MCF 10A (cell line): Measurements from ENCODE around the gene ZNF543. TPM values are rescaled to one million over a fixed set of nuclear protein-coding genes. Genes with fewer than 3 reads are reported as not detected.

Experiments used
- BruUV-seq: library from RNA; stranded (reverse); fragments of 400-500 nt; replicated peaks from 2 replicates; lab custom pipeline; 2021; lab: Mats Ljungman, UMichigan
- CTCF ChIA-PET: fragments of 300-600 bp; sonication (Branson Sonifier 250); formaldehyde crosslinking; extraction: SDS; loops from one replicate; lab custom pipeline; 2021; ENCODE audit warnings: antibody characterized with exemption, inconsistent platforms; lab: Yijun Ruan, JAX
- POLR2A ChIA-PET: fragments of 300-600, 350-650 bp; sonication (Branson Sonifier 250); formaldehyde crosslinking; extraction: SDS; loops from one replicate; lab custom pipeline; 2020; ENCODE audit warnings: antibody characterized with exemption, inconsistent platforms; lab: Yijun Ruan, JAX
- DNase-seq: peaks from one replicate; pipeline ENCODE4 v3.0.0-alpha.2; 2018; ENCODE audit not compliant: unreplicated experiment
- H3K27ac Mint-ChIP-seq: one replicate; pipeline ENCODE4 v1.8.0; 2022; ENCODE audit warnings: mild to moderate bottlenecking, low read depth, mixed read lengths; ENCODE audit not compliant: unreplicated experiment
- H3K27me3 Mint-ChIP-seq: one replicate; pipeline ENCODE4 v1.8.0; 2022; ENCODE audit warnings: mixed read lengths; ENCODE audit not compliant: insufficient read depth, unreplicated experiment
- H3K36me3 Mint-ChIP-seq: one replicate; pipeline ENCODE4 v1.8.0; 2022; ENCODE audit warnings: mild to moderate bottlenecking, moderate library complexity, mixed read lengths; ENCODE audit not compliant: insufficient read depth, unreplicated experiment
- H3K4me1 Mint-ChIP-seq: one replicate; pipeline ENCODE4 v1.8.0; 2022; ENCODE audit warnings: mixed read lengths; ENCODE audit not compliant: insufficient read depth, unreplicated experiment
- H3K4me3 Mint-ChIP-seq: one replicate; pipeline ENCODE4 v1.8.0; 2022; ENCODE audit warnings: mild to moderate bottlenecking, moderate library complexity, mixed read lengths; ENCODE audit not compliant: unreplicated experiment
- H3K9me3 Mint-ChIP-seq: one replicate; pipeline ENCODE4 v1.8.0; 2022; ENCODE audit warnings: mixed read lengths; ENCODE audit not compliant: unreplicated experiment
- intact Hi-C: fragments of 100-400 bp; cut with micrococcal nuclease; formaldehyde crosslinking; loops from 2 replicates; pipeline ENCODE4 v1.14.1; 2022
- total RNA-seq: library from RNA; stranded (reverse); gene quantifications from 2 replicates; pipeline ENCODE4 v1.2.3, GENCODE V29; 2022
- TF ChIP-seq, protein P1 (sequence below): fragments of 200-600 bp; IDR thresholded peaks from one replicate; pipeline ENCODE4 v1.8.0; 2022; ENCODE audit warnings: antibody characterized with exemption, mild to moderate bottlenecking; ENCODE audit not compliant: unreplicated experiment

The ZNF543 gene
- total RNA-seq, 1 experiment from 2014 or later: 9.2 TPM

DNA sequence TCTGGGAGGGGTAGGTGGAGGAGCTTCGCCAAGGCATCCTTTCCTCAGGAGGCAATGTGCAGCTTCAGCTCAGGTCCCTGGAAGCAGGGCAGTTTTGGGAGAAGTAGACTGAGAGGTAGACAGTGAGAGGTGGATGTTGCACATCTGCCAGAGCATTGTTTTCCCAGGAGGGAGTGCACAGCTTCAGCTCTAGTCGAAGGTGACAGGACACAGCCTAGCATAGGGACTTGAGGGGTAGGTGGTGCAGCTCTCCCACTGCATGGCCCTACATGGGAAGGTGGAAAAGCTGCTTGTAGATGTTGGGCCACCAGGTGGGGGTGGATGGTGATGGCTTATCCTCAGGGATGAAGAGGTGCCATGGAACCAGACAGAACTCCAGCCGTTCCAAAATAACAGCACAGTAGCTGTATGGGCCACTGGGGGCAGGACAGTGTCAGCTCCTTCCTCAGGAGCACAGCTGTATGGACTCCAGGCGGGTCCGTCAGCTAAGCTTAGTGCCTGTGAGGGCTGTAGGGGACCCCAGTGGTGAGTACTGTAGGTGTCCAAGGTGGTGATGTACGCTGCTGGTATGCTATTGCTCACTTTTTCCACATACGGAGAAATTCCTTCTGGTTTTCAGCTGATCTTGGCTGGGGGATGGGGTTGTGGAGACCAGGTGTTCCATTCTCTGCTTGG lies 17.4 kb upstream of the ZNF543 start:
- H3K4me1 Mint-ChIP-seq: peaks cover 25% of the 10 kb centered on the region
- TF ChIP-seq, protein P1, sequence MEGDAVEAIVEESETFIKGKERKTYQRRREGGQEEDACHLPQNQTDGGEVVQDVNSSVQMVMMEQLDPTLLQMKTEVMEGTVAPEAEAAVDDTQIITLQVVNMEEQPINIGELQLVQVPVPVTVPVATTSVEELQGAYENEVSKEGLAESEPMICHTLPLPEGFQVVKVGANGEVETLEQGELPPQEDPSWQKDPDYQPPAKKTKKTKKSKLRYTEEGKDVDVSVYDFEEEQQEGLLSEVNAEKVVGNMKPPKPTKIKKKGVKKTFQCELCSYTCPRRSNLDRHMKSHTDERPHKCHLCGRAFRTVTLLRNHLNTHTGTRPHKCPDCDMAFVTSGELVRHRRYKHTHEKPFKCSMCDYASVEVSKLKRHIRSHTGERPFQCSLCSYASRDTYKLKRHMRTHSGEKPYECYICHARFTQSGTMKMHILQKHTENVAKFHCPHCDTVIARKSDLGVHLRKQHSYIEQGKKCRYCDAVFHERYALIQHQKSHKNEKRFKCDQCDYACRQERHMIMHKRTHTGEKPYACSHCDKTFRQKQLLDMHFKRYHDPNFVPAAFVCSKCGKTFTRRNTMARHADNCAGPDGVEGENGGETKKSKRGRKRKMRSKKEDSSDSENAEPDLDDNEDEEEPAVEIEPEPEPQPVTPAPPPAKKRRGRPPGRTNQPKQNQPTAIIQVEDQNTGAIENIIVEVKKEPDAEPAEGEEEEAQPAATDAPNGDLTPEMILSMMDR: no peak
- intact Hi-C loops: loop anchor here (1.0 to 2.0 kb wide), 2 partner anchors 18 to 23 kb away; partner anchors contain the start of genes ZNF460 and ZNF543
- CTCF ChIA-PET: interaction anchor here (0.6 to 1.4 kb wide), 4 partner anchors 14 to 163 kb away, joined by 3 to 6 read pairs (median 4); no protein-coding TSS in a partner anchor
- H3K36me3 Mint-ChIP-seq: peaks cover 56% of the 10 kb centered on the region
- POLR2A ChIA-PET: interaction anchor here (1.4 to 3.9 kb wide), 10 partner anchors 10 to 60 kb away, joined by 4 to 42 read pairs (median 16); partner anchors contain the start of genes TRAPPC2B, ZNF304, ZNF460 and ZNF543
- no peaks in the 10 kb centered on the region for H3K9me3 Mint-ChIP-seq
- H3K27ac Mint-ChIP-seq: peak overlapping the region; percentile 84
- BruUV-seq: no TSS peak
- no peak for DNase-seq
- no peaks in the 10 kb centered on the region for H3K27me3 Mint-ChIP-seq
- H3K4me3 Mint-ChIP-seq: peak overlapping the region; percentile 50

GRCh38 chr19:57305056-57305455 lies 15.2 kb upstream of the ZNF543 start:
- no TSS peak for BruUV-seq
- Mint-ChIP-seq H3K36me3 (peaks cover 41% of the 10 kb centered on the region), H3K9me3 (peaks cover 4% of the 10 kb centered on the region), H3K4me1 (peaks cover 25% of the 10 kb centered on the region), H3K27ac (peak overlapping the region; percentile 12), H3K4me3 (no peak overlapping the region), H3K27me3 (no peaks in the 10 kb centered on the region)
- ChIA-PET CTCF (no interaction called here), POLR2A (interaction anchor here (0.7 to 3.8 kb wide), 3 partner anchors 9 to 50 kb away, joined by 3 to 21 read pairs (median 7); partner anchors contain the start of gene ZNF543)
- intact Hi-C loops: no loop called here
- TF ChIP-seq, protein P1: no peak
- DNase-seq: no peak

GRCh38 chr19:57308514-57308913 lies 11.8 kb upstream of the ZNF543 start:
- ChIA-PET CTCF (no interaction called here), POLR2A (interaction anchor here (0.9 to 1.4 kb wide), 2 partner anchors 12 to 18 kb away, joined by 4 read pairs; partner anchors contain the start of gene ZNF543)
- Mint-ChIP-seq H3K4me1 (peaks cover 10% of the 10 kb centered on the region), H3K9me3 (peaks cover 6% of the 10 kb centered on the region), H3K27me3 (no peaks in the 10 kb centered on the region), H3K36me3 (peaks cover 22% of the 10 kb centered on the region), H3K4me3 (no peak overlapping the region), H3K27ac (no peak overlapping the region)
- intact Hi-C loops: no loop called here
- DNase-seq: no peak
- TF ChIP-seq, protein P1: no peak
- no TSS peak for BruUV-seq

GRCh38 chr19:57310792-57311191 lies 9.5 kb upstream of the ZNF543 start:
- H3K27me3 Mint-ChIP-seq: peaks cover 15% of the 10 kb centered on the region
- ChIA-PET CTCF (interaction anchor here (2.7 kb wide), 1 partner anchor 9 kb away, joined by 8 read pairs; no protein-coding TSS in a partner anchor), POLR2A (interaction anchor here (1.1 to 1.3 kb wide), 3 partner anchors 9 to 17 kb away, joined by 3 to 8 read pairs (median 4); partner anchors contain the start of gene ZNF543)
- TF ChIP-seq, protein P1: no peak
- no TSS peak for BruUV-seq
- no peak overlapping the region for H3K4me3 Mint-ChIP-seq
- DNase-seq: no peak
- H3K4me1 Mint-ChIP-seq: no peaks in the 10 kb centered on the region
- peaks cover 6% of the 10 kb centered on the region for H3K36me3 Mint-ChIP-seq
- no peak overlapping the region for H3K27ac Mint-ChIP-seq
- peaks cover 6% of the 10 kb centered on the region for H3K9me3 Mint-ChIP-seq
- intact Hi-C loops: no loop called here
